ENCODE results near the gene RBM33.
A peak's percentile ranks its signal among the peaks of the same experiment; 100 is the strongest.

RBM33 gene

DNA sequence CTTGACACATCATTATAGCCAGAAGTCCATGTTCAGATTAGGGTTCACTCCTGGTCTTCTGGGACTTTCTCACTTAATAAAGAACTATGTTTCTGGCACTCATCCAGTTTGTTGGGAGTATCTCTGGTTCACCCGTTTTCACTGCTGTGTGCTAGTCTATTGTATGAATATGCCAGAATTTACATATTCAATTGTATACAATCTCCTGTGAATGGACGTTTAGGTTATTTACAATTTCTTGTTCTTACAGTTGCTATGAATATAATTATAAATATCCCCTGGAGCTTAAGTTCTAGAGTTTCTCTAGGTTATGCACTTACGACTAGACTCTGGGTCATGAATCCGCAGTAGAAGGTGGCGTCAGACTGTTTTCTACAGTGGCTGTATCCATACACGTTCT lies 20.0 kb upstream of the RBM33 start:
- no peak for DNase-seq (ENCODE audit: low read depth in 2 of 2)

DNA sequence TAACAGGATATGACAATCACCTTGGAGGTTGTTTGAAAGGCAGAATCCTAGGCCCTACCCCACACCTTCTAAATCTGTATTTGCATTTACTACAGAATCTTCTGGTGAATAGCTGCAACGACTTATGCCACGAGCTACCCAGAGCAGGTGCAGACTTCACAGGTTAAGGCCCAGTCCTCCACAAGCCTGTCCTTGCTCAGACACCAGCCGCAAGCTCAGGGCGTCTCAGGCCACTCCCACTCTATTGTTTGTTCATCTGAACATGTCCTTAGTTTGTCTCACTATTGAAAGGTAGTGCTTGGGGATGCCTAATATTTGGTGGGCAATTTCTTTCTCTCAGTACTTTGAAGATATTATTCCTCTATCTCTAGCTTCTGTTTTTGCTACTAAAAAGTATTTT lies 18.9 kb upstream of the RBM33 start:
- no peak for DNase-seq (ENCODE audit: low read depth in 2 of 2)

DNA sequence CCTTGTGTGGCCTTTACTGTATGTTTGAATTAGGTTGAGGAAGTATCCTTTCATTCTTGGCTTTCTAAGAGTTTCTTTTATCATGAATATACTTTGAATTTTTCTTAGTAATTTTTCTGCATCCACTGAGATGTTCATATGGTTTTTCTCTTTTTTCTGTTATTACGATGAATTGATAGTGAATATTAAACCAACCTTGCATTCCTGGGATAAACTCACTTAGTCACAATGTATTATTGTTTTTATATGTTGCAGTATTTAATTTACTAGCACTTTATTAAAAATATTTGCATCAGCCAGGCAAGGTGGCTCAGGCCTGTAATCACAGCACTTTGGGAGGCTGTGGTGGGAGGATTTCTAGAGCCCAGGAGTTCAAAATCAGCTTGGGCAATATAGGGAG lies 15.3 kb upstream of the RBM33 start:
- DNase-seq (ENCODE audit: low read depth in 2 of 2): no peak

DNA sequence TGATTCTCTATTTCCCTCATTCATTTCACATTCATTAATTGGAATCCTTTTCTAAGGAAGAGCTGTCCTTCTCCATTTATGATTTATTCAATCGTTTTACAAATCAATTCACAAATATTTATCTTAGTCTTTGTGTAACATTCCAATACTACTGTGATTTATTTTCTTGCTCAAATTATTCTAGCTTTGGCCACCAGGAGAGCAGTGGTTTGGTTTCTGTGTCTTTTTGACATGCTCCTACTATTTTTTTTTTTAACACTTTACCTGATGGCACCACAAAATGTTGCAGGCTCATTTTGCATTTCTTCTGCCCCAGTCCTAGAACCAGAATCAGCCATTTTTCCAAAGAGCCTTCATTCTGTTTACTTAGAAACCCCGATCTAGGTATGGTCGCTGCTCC lies 13.3 kb upstream of the RBM33 start:
- DNase-seq (ENCODE audit: low read depth in 2 of 2): no peak

DNA sequence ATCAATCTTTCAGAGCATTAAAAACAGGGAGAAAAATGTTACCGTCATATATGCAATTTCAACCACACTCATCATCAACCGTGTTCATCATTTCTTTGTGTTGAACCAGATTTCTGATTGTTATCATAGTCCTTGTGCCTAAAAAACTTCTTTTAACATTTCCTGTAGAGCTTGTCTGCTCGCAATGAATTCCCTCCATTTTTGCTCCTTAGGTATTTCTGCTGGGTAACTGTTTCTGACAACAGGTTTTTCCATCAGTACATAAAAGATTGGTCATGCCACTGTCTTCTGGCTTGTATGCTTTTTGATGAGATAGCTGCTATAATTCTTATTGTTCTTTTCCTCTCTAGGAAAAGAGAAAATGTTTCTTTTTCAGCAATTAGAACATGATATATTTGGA lies 8.6 kb upstream of the RBM33 start:
- DNase-seq (ENCODE audit: low read depth in 2 of 2): no peak

DNA sequence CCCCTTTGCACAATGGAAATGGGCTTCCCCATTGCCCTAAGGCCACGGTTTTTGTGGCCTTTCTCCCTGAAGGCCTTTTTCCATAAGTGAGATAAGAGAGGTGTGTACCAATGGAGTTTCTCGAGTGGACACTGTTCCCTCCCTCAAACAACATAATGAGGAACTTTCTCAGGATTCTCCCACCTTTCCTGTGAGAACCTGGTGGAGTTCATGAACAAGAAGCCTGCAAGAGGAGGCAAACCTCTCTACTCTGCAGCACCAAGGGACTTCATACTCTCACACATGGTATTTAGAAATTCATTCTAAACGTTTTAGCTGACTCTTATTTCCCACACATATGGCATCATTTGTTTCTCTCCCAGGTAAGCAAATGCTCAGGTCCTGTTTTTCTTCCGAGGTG lies 7.3 kb upstream of the RBM33 start:
- DNase-seq (ENCODE audit: low read depth in 2 of 2): no peak

DNA sequence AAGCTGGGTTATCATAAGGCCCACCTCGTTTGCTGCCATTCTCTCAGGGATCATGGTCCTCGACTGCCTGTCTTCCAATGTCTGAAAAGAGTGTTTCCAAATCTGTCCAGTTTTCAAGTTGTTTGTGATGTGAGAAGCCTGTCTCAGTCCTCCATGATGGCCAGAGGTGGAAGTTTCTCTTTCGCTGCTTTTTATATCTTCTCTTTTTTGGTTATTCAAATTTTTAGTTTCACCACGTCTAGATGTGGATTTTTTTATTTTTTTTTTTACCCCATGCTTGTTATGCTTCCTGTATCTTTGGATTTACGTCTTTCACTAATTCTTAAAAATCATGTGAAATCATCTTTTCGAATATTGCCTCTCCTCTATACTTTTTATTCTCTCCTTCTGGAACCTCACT lies 6.1 kb upstream of the RBM33 start:
- DNase-seq (ENCODE audit: low read depth in 2 of 2): no peak

DNA sequence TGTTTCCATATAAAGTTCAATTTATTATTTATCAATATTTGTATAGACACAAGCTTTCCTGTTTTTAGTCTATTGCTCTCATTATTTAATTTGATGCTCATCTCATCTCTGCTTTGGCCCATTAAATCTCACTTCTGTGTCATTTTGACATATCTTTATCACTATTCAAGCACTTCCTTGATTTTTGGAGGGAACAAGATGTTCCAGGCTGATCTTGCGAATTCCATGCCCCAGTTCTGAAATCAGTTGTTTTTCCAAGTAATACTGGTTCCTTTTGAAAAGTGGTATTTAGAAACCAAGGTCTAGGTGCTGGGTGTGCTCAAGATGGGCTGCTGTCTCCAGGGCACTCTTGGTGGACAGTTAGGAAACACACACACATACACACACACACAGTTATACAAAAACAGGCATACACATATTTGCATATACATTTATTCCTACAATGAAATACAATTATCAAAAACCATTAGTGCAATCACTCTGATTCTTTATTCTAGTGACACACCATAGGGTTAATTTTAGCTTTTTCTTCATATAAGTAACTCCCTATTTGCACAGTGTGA lies 4.4 kb upstream of the RBM33 start:
- no peak for DNase-seq (ENCODE audit: low read depth in 2 of 2)

DNA sequence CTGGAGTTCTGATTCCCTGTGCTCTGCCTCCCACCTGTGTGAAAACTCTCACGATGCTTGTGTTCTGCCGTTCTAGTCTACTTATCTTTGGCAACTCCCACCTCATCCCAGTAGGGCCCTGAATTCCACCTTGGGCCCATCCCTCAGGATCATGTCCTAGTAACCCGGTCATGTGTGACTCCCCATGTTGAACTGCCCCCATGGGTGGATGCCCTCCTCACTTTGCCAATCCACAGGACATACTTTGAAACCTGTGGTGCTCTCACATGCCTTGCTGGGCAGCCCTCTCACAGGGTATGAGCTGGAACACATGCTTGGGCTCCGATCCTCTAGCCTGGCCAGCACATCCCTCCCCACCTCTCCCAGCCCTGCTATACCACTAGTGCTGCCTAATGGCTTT lies 3.8 kb upstream of the RBM33 start:
- no peak for DNase-seq (ENCODE audit: low read depth in 2 of 2)

DNA sequence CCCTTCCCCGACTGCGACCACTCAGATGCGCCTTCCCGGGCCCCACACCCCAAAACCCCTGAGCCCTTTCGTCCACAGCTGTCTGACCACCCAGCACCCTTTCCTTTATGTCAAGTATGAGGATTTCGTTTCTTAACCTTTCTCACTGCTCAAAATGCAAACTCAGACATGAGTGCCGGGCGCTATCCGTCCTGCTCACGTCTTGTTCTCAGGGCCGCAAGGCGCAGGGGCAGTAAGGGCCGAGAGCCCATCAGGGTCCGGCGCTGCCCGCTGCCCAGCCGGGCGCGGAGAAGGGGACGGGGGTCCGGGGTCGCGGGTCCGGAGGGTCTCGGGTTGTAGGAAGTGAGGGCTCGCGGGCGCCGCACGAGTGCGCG lies 670 bp upstream of the RBM33 start:
- no peak for DNase-seq (ENCODE audit: low read depth in 2 of 2)

DNA sequence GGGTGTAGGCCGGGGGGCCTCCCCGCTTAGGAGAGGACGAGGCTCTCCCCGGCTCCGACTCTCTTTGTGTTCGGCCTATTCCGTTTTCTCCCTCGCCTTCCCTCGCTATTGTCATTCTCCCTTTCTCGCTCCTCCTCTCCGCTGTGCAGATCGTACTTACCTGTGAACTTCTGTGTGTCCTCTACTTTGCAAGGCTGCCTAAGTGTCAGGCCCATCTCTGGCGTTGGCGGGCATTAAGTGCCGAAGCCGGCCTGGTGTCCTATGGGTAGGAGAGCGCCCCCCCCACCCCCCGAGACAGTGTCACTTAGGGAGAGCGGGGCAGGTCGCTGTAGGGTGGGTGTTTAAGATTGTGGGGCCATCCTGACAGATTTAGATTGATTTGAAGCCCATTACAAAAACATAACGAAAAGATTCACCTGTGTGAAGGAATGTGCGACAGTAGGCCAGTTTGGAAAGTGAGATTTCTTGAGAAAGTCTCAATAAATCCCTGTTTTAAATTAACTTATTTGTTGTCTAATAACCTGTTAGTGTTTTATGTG lies 579 bp downstream of the RBM33 start:
- DNase-seq (ENCODE audit: low read depth in 2 of 2): peak; percentile 9 to 19

DNA sequence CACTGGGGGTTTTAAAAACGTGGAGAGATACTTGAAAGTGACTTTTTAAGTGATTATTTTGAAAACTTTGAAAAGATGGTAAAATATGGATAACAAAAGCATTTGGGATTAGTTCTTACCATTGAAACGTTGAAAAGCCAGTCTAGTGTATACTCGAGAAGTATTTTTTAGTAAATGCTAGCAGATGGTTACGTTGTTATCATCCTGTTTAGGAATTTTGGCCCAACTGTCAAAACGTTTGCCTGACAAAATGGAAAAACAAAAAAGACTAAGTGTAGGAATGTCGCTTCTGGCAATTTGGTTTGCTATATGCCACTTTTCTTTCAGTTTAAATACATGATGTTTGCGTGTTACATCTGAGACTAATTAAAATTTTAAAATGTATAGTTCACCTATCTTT lies 1.2 kb downstream of the RBM33 start:
- DNase-seq (ENCODE audit: low read depth in 2 of 2): no peak

DNA sequence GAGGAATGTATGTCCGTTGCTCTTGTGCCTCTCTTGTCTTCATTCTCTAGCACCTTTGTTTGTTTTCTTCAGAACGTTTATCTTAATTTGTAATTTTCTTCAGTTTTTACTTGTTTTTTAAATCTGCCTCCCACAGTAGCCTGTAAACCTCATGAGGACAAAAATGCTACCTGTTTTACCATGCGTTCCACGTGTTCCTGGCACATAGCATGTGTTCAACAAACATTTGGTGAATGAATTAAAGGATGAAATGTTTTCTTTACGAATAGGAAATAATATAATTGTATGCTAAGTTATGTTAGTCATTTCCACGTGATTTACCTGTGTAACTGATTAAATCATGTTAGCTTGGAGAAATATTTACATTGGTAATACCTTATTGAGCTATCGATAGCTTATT lies 2.2 kb downstream of the RBM33 start:
- DNase-seq (ENCODE audit: low read depth in 2 of 2): no peak

DNA sequence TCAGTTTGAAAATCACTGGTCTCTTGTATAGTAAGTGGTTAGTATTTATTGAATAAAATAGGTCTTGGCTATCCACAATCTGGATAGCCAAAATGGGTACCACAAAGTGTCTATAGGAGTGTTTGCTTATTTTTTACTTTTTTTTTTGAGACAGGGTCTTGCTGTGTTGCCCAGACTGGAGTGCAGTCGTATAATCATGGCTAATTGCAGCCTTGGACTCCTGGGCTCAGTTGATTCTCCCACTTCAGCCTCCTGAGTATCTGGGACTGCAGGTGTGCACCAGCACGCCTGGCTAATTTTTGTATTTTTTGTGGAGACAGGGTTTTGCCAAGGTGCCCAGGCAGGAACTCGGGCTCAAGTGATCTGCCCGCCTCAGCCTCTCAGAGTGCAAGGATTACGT lies 2.8 kb downstream of the RBM33 start:
- DNase-seq (ENCODE audit: low read depth in 2 of 2): no peak

DNA sequence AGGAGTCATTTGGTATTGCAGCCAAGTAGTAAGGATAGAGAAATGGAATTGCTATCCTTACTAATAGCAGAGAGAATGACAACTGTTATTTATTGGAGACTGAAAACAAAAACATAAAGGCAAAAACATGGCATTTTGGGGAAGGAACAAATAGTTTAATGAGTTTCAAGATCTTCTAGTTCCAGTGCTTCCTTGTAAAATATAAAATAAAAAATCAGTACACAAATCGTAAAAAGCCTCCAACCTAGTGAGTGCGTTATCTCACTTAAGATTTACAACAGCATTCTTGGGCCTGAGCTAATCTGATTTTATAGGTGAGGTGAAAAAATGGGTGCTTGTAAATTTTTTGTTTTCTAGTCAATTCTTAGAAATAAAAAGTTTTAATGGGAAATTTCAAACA lies 3.3 kb downstream of the RBM33 start:
- no peak for DNase-seq (ENCODE audit: low read depth in 2 of 2)

DNA sequence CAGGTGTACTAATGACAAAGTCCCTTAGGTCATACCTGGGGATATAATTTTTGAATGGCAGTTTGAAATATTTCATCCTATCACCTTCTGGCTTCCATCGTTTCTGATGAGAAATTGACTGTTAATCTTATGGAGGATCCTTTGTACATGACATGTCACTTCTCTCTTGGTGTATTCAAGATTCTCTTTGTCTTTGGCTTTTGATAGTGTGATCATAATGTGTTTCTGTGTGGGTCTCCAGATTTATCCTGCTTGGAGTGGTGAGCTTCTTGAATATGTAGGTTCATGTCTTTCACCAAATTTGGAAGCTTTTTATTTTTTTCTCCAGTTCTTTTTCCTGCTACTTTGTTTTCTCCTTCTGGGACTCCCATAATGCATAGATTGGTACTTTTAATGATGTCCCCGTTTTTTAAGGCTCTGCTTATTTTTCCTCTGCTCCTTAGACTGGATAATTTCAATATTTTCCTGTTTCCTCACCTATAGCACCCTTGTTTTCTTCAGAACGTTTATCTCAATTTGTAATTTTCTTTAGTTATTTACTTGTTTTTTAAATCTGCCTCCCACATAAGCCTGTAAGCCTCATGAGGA lies 4.4 kb downstream of the RBM33 start:
- no peak for DNase-seq (ENCODE audit: low read depth in 2 of 2)

DNA sequence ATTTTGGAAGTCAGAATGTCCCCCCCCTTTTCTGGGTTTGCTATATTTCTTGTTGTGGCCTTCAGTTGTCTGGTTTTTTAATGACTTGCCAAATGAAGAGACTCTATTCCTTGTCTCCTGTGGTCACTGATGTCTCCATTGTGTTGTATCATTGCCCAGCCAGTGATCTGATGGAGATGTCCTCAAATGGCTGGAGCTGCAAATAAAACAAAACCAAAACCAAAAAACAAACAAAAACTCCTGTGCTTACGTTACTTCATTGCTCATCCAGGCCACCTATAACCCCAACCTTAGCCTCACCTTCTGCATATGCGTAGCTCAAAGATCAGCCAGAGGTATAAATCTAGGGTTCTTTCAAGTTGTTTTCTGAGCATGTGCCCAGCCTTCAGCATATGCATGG lies 5.1 kb downstream of the RBM33 start:
- DNase-seq (ENCODE audit: low read depth in 2 of 2): no peak

DNA sequence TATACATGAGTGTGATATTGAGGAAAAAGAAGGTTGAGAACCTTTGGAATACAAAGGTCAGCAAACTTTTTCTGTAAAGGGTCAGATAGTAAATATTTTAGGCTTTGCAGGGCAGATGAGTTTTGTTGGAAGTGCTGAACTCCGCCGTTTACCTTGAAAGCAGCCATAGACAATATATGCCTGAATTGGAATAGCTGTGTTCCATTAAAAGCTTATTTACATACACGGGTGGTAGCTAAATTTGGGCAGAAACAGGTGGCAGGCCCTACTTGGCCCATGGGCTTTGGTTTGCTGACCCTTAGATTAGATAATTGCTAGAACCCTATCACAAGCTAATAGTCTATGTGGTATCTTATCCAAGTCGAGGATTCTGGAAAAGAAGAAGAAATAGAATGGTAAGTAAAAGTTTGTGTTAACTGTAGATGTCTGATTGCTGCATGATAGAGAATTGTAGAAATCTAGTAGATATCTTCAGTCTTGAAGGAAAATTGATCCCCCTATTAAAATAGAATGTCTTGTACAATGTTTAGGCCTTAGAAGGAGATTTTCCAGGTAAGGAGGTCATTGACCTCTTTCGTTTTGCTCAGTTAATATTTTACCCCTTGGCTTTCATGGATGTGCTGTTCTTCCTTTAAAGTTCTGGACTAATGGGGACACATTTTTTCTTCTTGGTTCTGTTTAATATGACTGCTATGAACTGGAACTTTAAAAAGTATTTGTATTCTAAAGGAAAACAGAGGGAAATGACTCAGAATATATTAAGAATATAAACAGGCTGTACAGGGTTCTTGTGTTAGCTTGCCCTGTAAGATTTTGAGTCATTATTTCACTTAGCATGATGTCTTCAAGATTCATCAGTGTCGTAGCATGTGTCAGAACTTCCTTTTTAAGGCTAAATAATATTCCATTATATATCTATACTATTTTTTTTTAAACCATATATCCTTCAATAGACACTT lies 8.0 kb downstream of the RBM33 start:
- no peak for DNase-seq (ENCODE audit: low read depth in 2 of 2)

DNA sequence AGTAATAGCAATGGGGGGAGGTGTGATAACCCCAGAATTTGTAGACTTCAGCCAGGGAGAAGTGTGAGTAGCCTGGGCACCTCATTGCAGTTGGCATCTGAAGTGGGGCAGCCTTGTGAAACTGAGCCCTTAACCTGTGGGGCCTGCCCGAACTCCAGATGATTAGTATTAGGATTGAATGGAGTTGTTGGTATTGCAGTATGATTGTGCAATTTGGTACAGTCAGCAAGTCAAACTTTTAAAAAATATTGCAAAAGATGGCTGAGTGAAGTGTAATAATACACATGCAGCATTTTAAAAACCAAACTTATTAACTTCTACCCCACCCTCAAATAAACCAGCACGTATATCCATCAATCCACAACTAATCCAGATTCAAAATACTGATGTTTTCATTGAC lies 9.3 kb downstream of the RBM33 start:
- DNase-seq (ENCODE audit: low read depth in 2 of 2): no peak

DNA sequence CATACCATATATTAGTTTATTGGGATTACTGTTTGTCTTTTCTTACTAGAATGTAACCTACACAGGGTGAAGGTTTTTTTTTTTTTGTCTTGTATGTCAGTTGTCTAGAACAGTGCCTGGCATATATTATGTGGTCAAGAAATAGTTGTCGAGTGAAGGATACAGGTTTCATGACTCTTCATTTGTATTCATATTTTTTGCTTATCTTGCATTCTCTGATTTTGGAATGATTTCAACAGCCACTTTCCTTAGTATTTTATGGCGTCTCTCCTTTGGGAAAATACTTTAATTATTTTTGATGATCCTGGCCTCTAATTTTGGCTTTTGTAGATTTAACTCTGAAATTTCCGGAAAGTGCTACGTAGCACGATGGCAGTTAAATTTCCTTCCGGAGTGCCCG lies 12.4 kb downstream of the RBM33 start:
- DNase-seq (ENCODE audit: low read depth in 2 of 2): no peak

DNA sequence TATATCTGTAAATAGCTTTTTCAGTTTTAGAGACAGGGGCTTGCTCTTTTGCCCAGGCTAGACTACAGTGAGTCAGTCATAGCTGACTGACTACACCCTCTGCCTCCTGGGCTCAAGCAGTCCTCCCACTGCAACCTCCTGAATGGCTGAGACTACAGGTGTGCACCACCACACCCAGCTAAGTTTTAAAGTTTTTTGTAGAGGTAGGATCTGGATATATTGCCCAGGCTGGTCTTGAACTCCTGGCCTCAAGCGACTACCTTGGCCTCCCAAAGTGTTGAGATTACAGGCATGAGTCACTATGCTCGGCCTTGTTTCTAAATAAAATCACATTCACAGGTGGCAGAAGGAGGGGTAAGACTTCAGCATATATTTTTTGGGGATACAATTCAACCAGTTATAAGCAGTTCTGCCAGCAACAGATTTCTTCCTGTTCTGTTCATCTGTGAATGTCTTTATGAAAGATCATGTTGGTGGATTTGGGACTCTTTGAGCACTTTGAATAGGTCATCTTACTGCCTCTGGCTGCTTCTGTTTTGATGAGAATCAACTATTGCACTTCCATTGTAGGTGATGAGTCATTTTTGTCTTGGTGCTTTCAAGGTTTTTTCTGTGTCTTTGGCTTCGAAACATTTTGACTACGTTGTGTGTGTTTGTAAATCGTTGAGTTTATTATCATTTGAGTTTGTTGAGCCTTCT lies 15.7 kb downstream of the RBM33 start:
- DNase-seq (ENCODE audit: low read depth in 2 of 2): no peak

DNA sequence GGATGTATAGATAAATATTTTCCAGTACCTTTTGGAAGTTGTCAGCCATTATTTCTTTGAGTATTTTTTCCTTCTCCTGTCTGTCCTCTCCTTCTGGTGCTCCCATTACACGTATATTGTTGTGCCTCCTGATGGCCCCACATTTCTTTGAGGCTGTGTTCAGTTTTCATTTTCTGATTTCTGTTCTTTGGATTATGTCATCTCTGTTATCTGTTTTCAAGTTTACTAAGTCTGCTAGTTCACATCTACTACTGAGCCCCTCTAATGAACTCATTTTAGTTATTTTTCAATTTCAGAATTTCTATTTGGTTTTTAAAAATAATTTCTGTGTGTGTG lies 16.3 kb downstream of the RBM33 start:
- DNase-seq (ENCODE audit: low read depth in 2 of 2): no peak

Measured in stimulated activated CD8-positive, alpha-beta memory T cell treated with anti-CD3 and anti-CD28 coated beads, Interleukin-15, amount 100 ng/mL, for 48 hours (primary cell).